NAMALWA (cell line): Measurements from ENCODE around the gene CNTN4.

Experiments used
- DNase-seq: peaks from one replicate; pipeline ENCODE4 v3.0.0-alpha.2; 2015; ENCODE audit warnings: low spot score

Gene CNTN4

GRCh38 chr3:2701471-2701870, 602.8 kb downstream of the CNTN4 start:
- no peak for DNase-seq

- no peak for DNase-seq
Measured at GRCh38 chr3:2706144-2706835, 607.6 kb downstream of the CNTN4 start.

GRCh38 chr3:2706836-2707210, 608.2 kb downstream of the CNTN4 start:
- no peak for DNase-seq

GRCh38 chr3:2711081-2711480, 612.4 kb downstream of the CNTN4 start:
- DNase-seq: no peak

GRCh38 chr3:2713923-2714322, 615.3 kb downstream of the CNTN4 start:
- DNase-seq: peak; percentile 24

- no peak for DNase-seq
Measured at GRCh38 chr3:2714834-2715233, 616.2 kb downstream of the CNTN4 start.

GRCh38 chr3:2727101-2727500, 628.4 kb downstream of the CNTN4 start:
- DNase-seq: no peak

- no peak for DNase-seq
Measured at GRCh38 chr3:2727610-2728318, 629.1 kb downstream of the CNTN4 start.

- no peak for DNase-seq
Measured at GRCh38 chr3:2731843-2732242, 633.2 kb downstream of the CNTN4 start.

GRCh38 chr3:2735392-2735894, 636.8 kb downstream of the CNTN4 start:
- DNase-seq: no peak

GRCh38 chr3:2741516-2741915, 642.9 kb downstream of the CNTN4 start:
- no peak for DNase-seq

- DNase-seq: peak; percentile 13
Measured at GRCh38 chr3:2765002-2765579, 666.4 kb downstream of the CNTN4 start.

GRCh38 chr3:2770451-2770850, 671.8 kb downstream of the CNTN4 start:
- no peak for DNase-seq

- DNase-seq: no peak
Measured at GRCh38 chr3:2771193-2771592, 672.5 kb downstream of the CNTN4 start.

- no peak for DNase-seq
Measured at GRCh38 chr3:2771741-2772140, 673.1 kb downstream of the CNTN4 start.

- DNase-seq: no peak
Measured at GRCh38 chr3:2772803-2773202, 674.1 kb downstream of the CNTN4 start.

GRCh38 chr3:2774481-2775249, 676.0 kb downstream of the CNTN4 start:
- no peak for DNase-seq

GRCh38 chr3:2783261-2783660, 684.6 kb downstream of the CNTN4 start:
- DNase-seq: no peak

GRCh38 chr3:2784627-2785026, 686.0 kb downstream of the CNTN4 start:
- DNase-seq: no peak

- no peak for DNase-seq
Measured at GRCh38 chr3:2790266-2790815, 691.7 kb downstream of the CNTN4 start.

- DNase-seq: no peak
Measured at GRCh38 chr3:2792432-2792831, 693.8 kb downstream of the CNTN4 start.

- no peak for DNase-seq
Measured at GRCh38 chr3:2793987-2794386, 695.3 kb downstream of the CNTN4 start.
